ENCODE measurements around the gene JUNB. TPM values are rescaled to one million over a fixed set of nuclear protein-coding genes. Genes with fewer than 3 reads are reported as not detected.

JUNB gene
- total RNA-seq, 1 donor = 88.1 TPM

DNA sequence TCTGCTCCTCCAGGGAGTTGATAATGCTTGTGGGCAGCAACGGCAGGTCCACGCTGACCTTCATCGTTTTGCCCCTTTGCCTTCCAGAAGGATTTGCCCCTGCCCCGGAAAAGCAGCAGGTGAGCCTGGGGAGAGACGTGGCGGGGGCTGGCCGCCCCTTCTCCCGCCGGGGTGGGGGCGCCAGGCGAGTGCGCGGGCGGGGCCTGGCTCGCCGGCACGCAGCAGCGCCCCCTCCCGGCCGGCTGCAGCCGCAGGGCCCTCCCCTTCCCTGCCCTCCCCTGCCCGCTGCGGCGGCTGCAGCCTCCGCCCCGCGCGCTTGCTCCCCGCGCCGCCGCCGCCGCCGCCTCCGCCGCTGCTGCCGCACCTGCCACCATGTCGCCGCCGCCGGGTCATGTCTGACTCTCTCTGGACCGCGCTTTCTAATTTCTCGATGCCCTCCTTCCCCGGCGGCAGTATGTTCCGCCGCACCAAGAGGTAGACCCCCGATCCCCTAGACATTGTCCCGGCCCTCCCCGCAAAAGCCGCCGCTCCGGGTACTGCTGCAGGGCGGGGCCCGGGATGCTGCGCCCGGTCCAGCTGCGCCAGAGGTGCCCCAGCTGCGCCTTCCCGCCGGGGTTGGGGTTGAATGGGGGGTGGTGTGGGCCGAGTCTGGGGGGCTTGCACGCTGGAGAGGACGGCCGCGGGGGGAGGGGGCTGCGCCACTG, 47.0 kb downstream of the JUNB start, which contains the start of gene MAST1:
MAST1 (plus strand) TSS at position 334 of the 704 bp plus-strand sequence; CDS start at position 392, 58 bp downstream.
- TF ChIP-seq CTCF (IDR thresholded peaks at IDR 0.05; ENCODE audit: insufficient read depth, low read depth, low read length) = no peak
- H3K4me3 ChIP-seq (ENCODE audit: low read depth, low read length) = peak within 1 kb of the TSS; percentile 34

GRCh38 chr19:12838886-12839756, 47.8 kb downstream of the JUNB start:
- DNase-seq (ENCODE audit: low read depth) = no peak
- TF ChIP-seq CTCF (IDR thresholded peaks at IDR 0.05; ENCODE audit: insufficient read depth, low read depth, low read length) = no peak
- H3K4me3 ChIP-seq (ENCODE audit: low read depth, low read length) = no peak overlapping the region

More for the DNA sequence above, 47.0 kb downstream of the JUNB start, which contains the start of gene MAST1:
- peak; percentile 17 for DNase-seq (ENCODE audit: low read depth)

GRCh38 chr19:12840091-12841079, 49.1 kb downstream of the JUNB start:
- peak overlapping the region; percentile 45 for H3K4me3 ChIP-seq (ENCODE audit: low read depth, low read length)
- peak; percentile 53 for DNase-seq (ENCODE audit: low read depth)
- TF ChIP-seq CTCF (IDR thresholded peaks at IDR 0.05; ENCODE audit: insufficient read depth, low read depth, low read length) = no peak

GRCh38 chr19:12841094-12841493, 49.8 kb downstream of the JUNB start:
- TF ChIP-seq CTCF (IDR thresholded peaks at IDR 0.05; ENCODE audit: insufficient read depth, low read depth, low read length) = no peak
- peak; percentile 19 for DNase-seq (ENCODE audit: low read depth)
- peak overlapping the region; percentile 45 for H3K4me3 ChIP-seq (ENCODE audit: low read depth, low read length)

DNA sequence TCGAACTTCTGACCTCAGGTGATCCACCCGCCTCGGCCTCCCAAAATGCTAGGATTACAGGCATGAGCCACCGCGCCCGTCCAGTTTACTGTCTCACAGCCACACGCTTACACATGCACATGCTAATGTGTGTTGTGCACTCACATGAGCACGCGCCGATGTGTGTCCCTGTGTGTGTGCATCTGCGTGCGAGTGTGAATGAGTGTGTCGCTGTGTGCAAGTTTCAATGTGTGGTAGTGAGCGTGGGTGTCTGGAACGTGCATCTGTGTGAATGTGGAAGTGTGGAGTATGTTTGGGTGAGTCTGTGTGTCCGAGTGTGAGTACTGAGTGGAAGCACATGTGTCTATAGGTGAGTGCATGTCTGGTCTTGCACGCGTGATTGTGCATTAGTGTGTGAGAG, 51.2 kb downstream of the JUNB start:
- no peak for DNase-seq (ENCODE audit: low read depth)
- H3K4me3 ChIP-seq (ENCODE audit: low read depth, low read length) = no peak overlapping the region
- TF ChIP-seq CTCF (IDR thresholded peaks at IDR 0.05; ENCODE audit: insufficient read depth, low read depth, low read length) = no peak

Small RNAs within 50 kb of the gene (small RNA-seq; reads per million reads assigned to genes)
- gene MIR5684 = not detected

Other genes starting within 250 kb of the JUNB start
- 6.0 and 6.4 TPM in 2 replicates for gene ZNF564, start 240.0 kb upstream of the JUNB start, total RNA-seq
- 5.2 and 7.8 TPM in 2 replicates for gene ZNF490, start 180.7 kb upstream of the JUNB start, total RNA-seq
- 17.4 and 20.3 TPM in 2 replicates for gene ZNF791, start 180.6 kb upstream of the JUNB start, total RNA-seq
- gene MAN2B1, start 124.7 kb upstream of the JUNB start, total RNA-seq = 22.9 and 25.8 TPM in 2 replicates
- gene WDR83, start 124.7 kb upstream of the JUNB start, total RNA-seq = 6.8 and 7.3 TPM in 2 replicates
- gene DHPS, start 109.6 kb upstream of the JUNB start, total RNA-seq = 45.7 and 50.1 TPM in 2 replicates
- not detected in 2 replicates for gene GNG14, start 103.5 kb upstream of the JUNB start, total RNA-seq
- gene FBXW9, start 94.9 kb upstream of the JUNB start, total RNA-seq = 7.3 and 15.1 TPM in 2 replicates
- 36.7 and 53.1 TPM in 2 replicates for gene TNPO2, start 67.6 kb upstream of the JUNB start, total RNA-seq
- 127 and 153 TPM in 2 replicates for gene TRIR, start 56.8 kb upstream of the JUNB start, total RNA-seq
- gene GET3, start 54.0 kb upstream of the JUNB start, total RNA-seq = 79.2 and 82.5 TPM in 2 replicates
- not detected in 2 replicates for gene BEST2, start 39.7 kb upstream of the JUNB start, total RNA-seq
- gene HOOK2, start 15.9 kb upstream of the JUNB start, total RNA-seq = 12.2 and 15.1 TPM in 2 replicates
- gene PRDX2, start 10.3 kb downstream of the JUNB start, total RNA-seq = 222 and 230 TPM in 2 replicates
- gene THSD8, start 10.6 kb downstream of the JUNB start, total RNA-seq = not detected in 2 replicates
- 20.0 and 22.9 TPM in 2 replicates for gene RNASEH2A, start 15.1 kb downstream of the JUNB start, total RNA-seq
- gene RTBDN, start 43.1 kb downstream of the JUNB start, total RNA-seq = not detected in 2 replicates
- gene MAST1, start 47.0 kb downstream of the JUNB start, total RNA-seq = under 0.01 TPM in 2 replicates
- 14.7 and 18.7 TPM in 2 replicates for gene DNASE2, start 90.0 kb downstream of the JUNB start, total RNA-seq
- not detected in 2 replicates for gene KLF1, start 95.7 kb downstream of the JUNB start, total RNA-seq
- 17.3 and 19.6 TPM in 2 replicates for gene GCDH, start 99.7 kb downstream of the JUNB start, total RNA-seq
- under 0.01 TPM in 2 replicates for gene SYCE2, start 127.8 kb downstream of the JUNB start, total RNA-seq
- 65.2 and 70.2 TPM in 2 replicates for gene FARSA, start 142.2 kb downstream of the JUNB start, total RNA-seq
- 2,107 and 2,588 TPM in 2 replicates for gene CALR, start 147.1 kb downstream of the JUNB start, total RNA-seq
- gene RAD23A, start 154.4 kb downstream of the JUNB start, total RNA-seq = 91.1 and 92.8 TPM in 2 replicates
- gene GADD45GIP1, start 165.7 kb downstream of the JUNB start, total RNA-seq = 18.6 and 24.8 TPM in 2 replicates
- gene DAND5, start 178.1 kb downstream of the JUNB start, total RNA-seq = not detected in 2 replicates
- gene NFIX, start 204.0 kb downstream of the JUNB start, total RNA-seq = 29.6 and 30.2 TPM in 2 replicates

All from fibroblast of villous mesenchyme (primary cell).